Panc1 (cell line): ENCODE data around the gene BTBD1.

Source experiments
- POLR2AphosphoS5 ChIP-seq: IDR thresholded peaks from 2 replicates; pipeline ENCODE4 v1.6.1; 2012; ENCODE audit warnings: mild to moderate bottlenecking, low read depth, low read length, moderate library complexity
- REST ChIP-seq, 2 experiments: IDR thresholded peaks; 2 replicates each; pipeline ENCODE4 v1.6.1; 2011 to 2012; ENCODE audit warnings: low read depth in 2 of 2, control low read depth in 1 of 2, low read length in 1 of 2, mild to moderate bottlenecking in 1 of 2, moderate library complexity in 1 of 2; ENCODE audit not compliant: insufficient read depth in 1 of 2
- SIN3A ChIP-seq: IDR thresholded peaks from 2 replicates; pipeline ENCODE4 v1.6.1; 2012; ENCODE audit warnings: low read depth, mild to moderate bottlenecking, low read length, moderate library complexity, borderline replicate concordance; ENCODE audit not compliant: insufficient read depth
- TF ChIP-seq, protein P1 (sequence below): fragments of 450-650 bp; IDR thresholded peaks from 2 replicates; pipeline ENCODE4 v1.5.1; 2017; ENCODE audit warnings: mild to moderate bottlenecking

DNA sequence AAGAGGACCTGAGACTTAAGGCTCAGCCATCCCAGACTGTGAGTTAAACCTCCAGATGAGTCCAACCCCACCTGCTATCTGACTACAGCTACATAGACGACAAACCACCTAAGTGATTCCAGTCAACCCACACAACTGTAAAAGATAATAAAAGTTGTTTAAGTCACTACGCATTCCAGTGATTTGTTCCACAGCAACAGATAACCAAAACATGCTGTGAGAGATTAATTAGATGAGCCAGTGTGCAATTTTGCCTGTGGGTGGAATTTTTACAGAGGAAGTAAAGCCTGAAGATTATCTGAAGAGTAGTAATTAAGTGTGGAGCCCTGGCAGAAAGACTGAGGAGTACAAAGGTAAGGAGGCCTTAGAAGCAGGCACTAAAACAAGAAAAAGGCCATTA is 5.4 kb downstream of the BTBD1 start:
- TF ChIP-seq, protein P1, sequence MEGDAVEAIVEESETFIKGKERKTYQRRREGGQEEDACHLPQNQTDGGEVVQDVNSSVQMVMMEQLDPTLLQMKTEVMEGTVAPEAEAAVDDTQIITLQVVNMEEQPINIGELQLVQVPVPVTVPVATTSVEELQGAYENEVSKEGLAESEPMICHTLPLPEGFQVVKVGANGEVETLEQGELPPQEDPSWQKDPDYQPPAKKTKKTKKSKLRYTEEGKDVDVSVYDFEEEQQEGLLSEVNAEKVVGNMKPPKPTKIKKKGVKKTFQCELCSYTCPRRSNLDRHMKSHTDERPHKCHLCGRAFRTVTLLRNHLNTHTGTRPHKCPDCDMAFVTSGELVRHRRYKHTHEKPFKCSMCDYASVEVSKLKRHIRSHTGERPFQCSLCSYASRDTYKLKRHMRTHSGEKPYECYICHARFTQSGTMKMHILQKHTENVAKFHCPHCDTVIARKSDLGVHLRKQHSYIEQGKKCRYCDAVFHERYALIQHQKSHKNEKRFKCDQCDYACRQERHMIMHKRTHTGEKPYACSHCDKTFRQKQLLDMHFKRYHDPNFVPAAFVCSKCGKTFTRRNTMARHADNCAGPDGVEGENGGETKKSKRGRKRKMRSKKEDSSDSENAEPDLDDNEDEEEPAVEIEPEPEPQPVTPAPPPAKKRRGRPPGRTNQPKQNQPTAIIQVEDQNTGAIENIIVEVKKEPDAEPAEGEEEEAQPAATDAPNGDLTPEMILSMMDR, result no peak
- no peak for TF ChIP-seq POLR2AphosphoS5
- TF ChIP-seq REST (IDR thresholded peaks at IDR 0.05; ENCODE audit: insufficient read depth in 1 of 2, low read depth in 2 of 2, low read length in 1 of 2), result no peak
- no peak for TF ChIP-seq SIN3A
